Middle frontal gyrus (tissue), 1 donor: ENCODE data around the gene SPATA4.
"Not testable (repeated sequence)": the region's sequence is repeated elsewhere in the genome, so short reads cannot be mapped to it uniquely, and the experiment has no call there.

Experiments used
- DNase-seq: peaks from one replicate; pipeline ENCODE4 v3.0.0-alpha.2; 2015; ENCODE audit warnings: low spot score; ENCODE audit errors: extremely low spot score

The SPATA4 gene

DNA sequence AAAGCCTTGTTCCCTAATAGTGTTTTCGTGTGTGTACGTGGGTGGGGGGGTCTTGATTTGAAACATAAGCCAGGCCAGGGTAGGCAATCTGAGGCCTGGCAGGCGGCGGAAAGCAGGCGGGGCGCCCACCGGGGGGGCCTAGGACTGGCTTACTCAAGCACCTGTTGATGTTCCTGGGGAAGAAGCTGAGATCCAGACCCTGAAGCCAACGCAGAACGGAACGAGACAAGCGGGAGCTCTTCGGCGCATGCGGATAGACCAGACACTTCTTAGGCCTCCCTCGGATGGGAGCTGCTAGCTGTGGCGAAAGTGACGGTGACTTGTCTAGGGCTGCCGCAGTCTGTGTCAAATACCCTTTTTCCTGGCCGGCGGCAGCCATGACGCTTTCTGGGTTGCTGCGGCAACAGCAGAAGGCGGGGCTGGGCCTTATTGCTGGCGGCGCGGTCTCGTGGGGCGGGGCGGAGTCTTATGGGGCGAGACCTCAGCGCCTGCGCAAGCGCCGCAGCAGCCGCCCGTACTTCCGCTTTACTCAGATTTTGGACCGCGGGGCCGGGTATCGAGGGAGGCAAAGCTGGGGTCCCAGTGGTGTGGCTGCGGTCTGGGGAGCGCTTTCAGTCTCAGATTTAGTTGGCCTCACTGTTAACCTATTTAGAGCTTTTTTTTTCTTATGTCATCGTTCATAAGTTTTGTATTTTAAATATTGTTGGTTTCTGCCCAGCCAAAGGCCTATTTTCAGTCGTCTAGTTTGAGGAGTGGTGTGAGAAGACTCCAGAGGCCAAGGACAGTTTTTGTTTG lies at the start of gene SPATA4:
Gene SPATA4 (minus strand): TSS at position 402 of the 795 bp plus-strand sequence. CDS start 23 bp downstream, at position 379.
- peak; percentile 90 for DNase-seq

DNA sequence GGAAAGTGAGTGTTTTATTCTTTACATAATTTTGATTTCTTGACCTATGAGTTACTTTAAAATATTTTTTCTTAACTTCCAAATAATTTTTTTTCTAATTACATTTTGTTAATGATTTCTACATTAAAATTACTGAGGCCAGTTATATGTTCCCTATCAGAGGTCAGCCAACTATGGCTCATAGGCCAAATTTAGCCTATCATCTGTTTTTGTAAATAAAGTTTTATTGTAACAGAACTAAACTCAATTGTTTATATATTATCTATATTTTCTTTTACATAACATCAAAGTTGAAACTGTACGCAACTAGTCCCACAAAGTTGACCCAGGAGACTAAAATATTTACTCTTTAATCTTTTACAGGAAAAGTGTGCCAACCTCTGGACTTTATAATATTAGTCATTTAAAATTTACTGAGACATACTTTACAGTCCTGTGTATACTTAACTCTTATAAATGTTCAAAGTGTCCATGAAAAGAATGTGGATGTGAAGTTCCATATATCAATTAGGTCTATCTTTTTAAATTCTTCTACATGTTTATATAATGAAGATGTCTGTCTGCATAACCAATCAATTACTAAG lies 47.5 kb upstream of the SPATA4 start:
- no peak for DNase-seq

DNA sequence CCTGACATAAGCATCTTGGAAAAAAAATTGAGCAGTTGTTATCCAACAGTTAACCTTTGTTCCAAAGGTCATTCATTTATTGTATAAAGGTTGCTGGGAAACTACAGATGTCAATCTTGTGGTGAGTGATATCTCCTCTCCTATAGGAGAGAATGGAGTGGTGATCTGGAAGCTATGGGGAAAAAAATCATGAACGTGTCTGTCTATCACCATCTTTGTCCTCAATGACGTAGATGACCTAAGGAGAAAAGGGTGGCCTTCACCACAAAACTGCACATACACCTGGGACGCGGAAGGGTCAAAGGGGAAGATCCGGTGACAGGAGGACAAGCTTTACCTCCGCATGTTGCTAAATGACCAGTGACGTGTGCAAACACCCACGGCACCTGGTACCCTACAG lies 46.3 kb upstream of the SPATA4 start:
- no peak for DNase-seq

GRCh38 chr4:176238826-176239225 lies 43.4 kb upstream of the SPATA4 start:
- no peak for DNase-seq

- DNase-seq, result no peak
These were observed 42.8 kb upstream of the SPATA4 start for GRCh38 chr4:176238157-176238610.

GRCh38 chr4:176236946-176237345 lies 41.6 kb upstream of the SPATA4 start:
- no peak for DNase-seq

- DNase-seq, result no peak
These were observed 35.5 kb upstream of the SPATA4 start for GRCh38 chr4:176230836-176231235.

DNA sequence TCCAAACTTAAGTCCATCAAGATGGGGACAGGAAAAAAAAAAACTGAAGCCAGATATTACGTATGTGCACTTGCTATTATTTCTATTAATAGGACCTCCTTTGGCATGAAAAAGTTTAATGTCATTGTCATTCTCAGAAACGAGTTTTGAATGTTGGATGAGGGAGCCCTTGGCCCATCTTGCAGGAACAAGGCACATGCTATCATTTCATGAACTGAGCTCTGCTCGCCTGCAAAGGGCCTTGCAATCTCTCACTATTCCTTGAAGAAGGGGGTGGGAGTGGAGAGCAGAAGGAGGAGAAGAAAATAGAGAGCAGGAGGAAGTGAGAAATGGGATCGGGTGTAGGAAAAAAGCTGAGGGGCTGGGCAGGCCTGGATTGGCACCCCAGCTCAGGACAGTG lies 34.3 kb upstream of the SPATA4 start:
- no peak for DNase-seq

GRCh38 chr4:176226736-176227135 lies 31.4 kb upstream of the SPATA4 start:
- no peak for DNase-seq

- no peak for DNase-seq
These were observed 28.2 kb upstream of the SPATA4 start for GRCh38 chr4:176223561-176223960.

DNA sequence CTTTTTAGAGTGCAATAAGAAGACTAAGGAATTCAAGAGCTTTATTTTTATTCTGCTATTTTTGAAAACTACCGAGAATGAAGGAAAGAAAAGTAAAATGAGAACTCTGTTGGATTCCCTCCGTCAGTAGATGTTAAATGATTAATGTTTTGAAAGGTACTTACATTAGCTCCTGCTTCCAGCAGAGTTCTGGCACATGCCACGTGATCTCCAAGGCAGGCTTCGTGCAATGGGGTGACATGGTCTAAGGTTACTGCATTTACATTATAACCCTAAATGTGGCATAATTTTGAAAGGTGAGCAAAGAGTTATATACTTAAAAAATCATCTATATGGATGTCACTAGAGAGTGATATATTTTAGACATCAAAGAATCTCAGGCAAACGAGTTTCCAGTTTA lies 26.8 kb upstream of the SPATA4 start:
- no peak for DNase-seq

DNA sequence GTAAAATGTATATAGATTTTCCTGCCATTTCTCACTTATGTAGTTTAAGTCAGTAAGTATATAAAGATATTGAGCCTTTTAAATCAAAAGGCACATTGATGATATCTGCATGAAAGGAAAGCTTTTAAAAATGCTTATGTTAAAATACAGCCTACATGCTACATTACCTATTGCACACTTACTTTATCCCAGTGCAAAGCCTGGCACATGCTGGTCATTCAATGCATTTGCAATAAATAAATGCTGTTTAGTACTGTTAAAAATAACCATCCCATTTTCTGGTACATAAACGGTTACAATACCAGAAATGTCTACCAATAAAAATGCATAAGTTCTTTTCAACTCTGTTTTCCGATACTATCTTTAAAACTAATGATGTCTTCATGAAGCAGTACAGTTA lies 22.1 kb upstream of the SPATA4 start:
- DNase-seq, result no peak

DNA sequence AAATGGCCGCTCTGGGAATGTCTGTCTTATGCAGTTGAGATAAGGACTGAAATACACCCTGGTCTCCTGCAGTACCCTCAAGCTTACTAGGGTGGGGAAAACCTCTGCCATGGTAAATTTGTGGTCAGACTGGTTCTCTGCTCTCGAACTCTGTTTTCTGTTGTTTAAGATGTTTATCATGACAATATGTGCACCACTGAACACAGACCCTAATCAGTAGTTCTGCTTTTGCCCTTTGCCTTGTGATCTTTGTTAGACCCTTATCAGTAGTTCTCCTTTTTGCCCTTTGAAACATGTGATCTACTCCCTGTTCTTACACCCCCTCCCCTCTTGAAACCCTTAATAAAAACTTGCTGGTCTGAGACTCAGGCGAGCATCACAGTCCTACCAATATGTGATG lies 17.0 kb upstream of the SPATA4 start:
- not testable (repeated sequence) for DNase-seq

- DNase-seq, result no peak
These were observed 15.4 kb upstream of the SPATA4 start for GRCh38 chr4:176210579-176211296.

GRCh38 chr4:176210101-176210500 lies 14.7 kb upstream of the SPATA4 start:
- no peak for DNase-seq

- DNase-seq, result no peak
These were observed 14.2 kb upstream of the SPATA4 start for GRCh38 chr4:176209535-176209934.

GRCh38 chr4:176207839-176208238 lies 12.5 kb upstream of the SPATA4 start:
- DNase-seq, result no peak

GRCh38 chr4:176205299-176205698 lies 9.9 kb upstream of the SPATA4 start:
- DNase-seq, result no peak

DNA sequence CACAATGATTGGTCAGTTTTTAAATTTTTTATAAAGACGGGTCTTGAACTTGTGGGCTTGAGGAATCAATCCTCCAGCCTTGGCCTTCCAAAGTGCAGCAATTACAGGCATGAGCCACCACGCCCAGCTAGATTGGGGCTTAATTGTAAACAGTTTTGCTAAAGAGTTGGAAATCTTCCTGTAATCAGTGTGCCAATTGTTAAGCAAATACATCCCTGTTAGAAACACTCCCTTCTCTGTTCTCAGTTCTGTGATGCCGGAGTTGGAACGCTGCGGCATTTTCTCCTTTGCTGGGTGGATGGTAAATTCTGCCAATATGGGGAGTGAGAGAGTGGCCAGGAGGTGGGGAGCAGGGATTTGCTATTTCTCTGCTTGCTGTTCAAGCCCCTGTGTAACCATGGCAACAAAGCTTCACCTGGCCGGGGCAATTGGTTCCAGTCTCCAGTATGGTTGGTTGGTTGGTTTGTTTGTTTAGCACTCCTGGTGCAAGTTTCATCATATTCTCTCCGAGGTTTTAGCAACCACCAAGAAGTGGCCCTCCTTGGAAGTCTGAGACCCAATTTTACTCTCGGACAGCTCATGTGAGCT lies 3.0 kb upstream of the SPATA4 start:
- no peak for DNase-seq

DNA sequence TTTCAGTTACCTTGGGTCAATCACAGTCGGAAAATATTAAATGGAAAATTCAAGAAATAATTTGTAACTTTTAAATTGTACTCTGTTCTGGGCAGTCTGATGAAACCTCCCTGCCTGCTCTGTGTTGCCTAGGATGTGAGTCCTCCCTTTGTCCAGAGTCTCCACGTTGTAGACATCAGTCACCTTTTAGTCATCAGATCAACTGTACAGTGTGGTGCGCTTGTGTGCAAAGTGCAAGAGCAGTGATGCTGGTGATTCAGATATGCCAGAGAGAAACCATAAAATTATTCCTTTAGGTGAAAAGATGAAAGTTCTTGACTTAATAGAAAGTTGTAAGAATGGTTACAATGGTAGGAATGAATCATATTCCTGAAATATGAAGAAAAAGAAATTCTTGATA lies 1.4 kb downstream of the SPATA4 start:
- no peak for DNase-seq

- no peak for DNase-seq
These were observed 2.3 kb downstream of the SPATA4 start for GRCh38 chr4:176193126-176193525.

DNA sequence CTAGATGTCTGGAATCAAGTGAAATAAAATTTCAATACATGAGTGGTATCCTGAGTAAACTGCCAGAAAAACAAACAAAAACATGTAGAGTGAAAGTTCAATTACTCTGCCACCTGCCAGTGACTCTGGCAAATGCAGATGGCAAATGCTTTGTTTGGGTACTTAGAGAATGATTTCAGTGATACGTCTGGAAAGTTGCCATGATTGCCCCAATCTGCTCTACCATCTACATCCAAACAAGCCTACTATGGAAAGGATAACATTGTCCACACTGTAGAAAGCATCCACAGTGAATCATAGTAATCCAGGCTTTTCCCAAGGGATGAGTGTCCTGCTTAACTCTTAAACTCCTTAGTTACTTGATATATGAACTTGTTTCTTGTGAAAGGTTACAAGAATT lies 3.4 kb downstream of the SPATA4 start:
- no peak for DNase-seq
